Adrenal gland (tissue), 5 donors: ENCODE results near the gene TRAPPC6A.

Experiments
- CTCF ChIP-seq, 6 experiments: fragments of 450-650 bp in 4 of 6; fragments of 200-600 bp in 2 of 6; sonication (generic) in 1 of 6; IDR thresholded peaks; 1 replicate in 5 of 6; 2 replicates in 1 of 6; pipeline versions ENCODE4 v1.5.1 to v1.8.0; 2016 to 2021; ENCODE audit warnings: antibody characterized with exemption in 6 of 6, mild to moderate bottlenecking in 2 of 6, moderate library complexity in 1 of 6
- POLR2A ChIP-seq, 2 donors: fragments of 450-650 bp; IDR thresholded peaks; one replicate each; pipeline ENCODE4 v1.6.1; 2017; ENCODE audit warnings: antibody characterized with exemption in 2 of 2, mild to moderate bottlenecking in 2 of 2, moderate library complexity in 1 of 2
- donor health status: DM: no; HTN: no; CAD: no.

GRCh38 chr19:45118106-45118505, 59.9 kb downstream of the TRAPPC6A start:
- no peak for TF ChIP-seq CTCF (IDR thresholded peaks at IDR 0.05)
- peak in 1 of 2 donors; percentile 3 for TF ChIP-seq POLR2A (IDR thresholded peaks at IDR 0.05)
